IMR-90 (cell line): ENCODE data around the gene OSGEP. TPM values are rescaled to one million over a fixed set of nuclear protein-coding genes. Genes with fewer than 3 reads are reported as not detected.

ENCODE experiments used
- ATAC-seq: fragments of 200-7000 bp; cut with Tn5 transposase; 2 replicates; pipeline ENCODE4 v1.9.1; 2020; ENCODE audit warnings: low read depth, mild to moderate bottlenecking, moderate library complexity
- BruUV-seq: library from RNA; stranded (reverse); fragments of 400-500 nt; replicated peaks from 2 replicates; lab custom pipeline; 2021; lab: Mats Ljungman, UMichigan
- CTCF ChIA-PET: fragments of 300-600 bp; formaldehyde crosslinking; extraction: SDS; loops from one replicate; lab custom pipeline; 2021; ENCODE audit warnings: antibody characterized with exemption; lab: Yijun Ruan, JAX
- POLR2A ChIA-PET: fragments of 300-600 bp; sonication (Branson Sonifier 250); formaldehyde crosslinking; loops from one replicate; lab custom pipeline; 2022; ENCODE audit warnings: antibody characterized with exemption; ENCODE audit not compliant: unreplicated experiment; lab: Charles Lee
- DNase-seq: peaks from one replicate; pipeline ENCODE4 v3.0.0; 2013
- H2AFZ ChIP-seq: replicated peaks from 2 replicates; pipeline ENCODE3; 2013; ENCODE audit warnings: low read length, mild to moderate bottlenecking; ENCODE audit not compliant: poor library complexity
- H2AK5ac ChIP-seq: 2 replicates; pipeline ENCODE4 v1.6.1; 2013; ENCODE audit warnings: low read depth, low read length, inconsistent platforms
- H2AK9ac ChIP-seq: replicated peaks from 2 replicates; pipeline ENCODE3; 2013; ENCODE audit warnings: mild to moderate bottlenecking, low read depth, low read length, moderate library complexity; ENCODE audit not compliant: poor library complexity
- H2BK120ac ChIP-seq: 2 replicates; pipeline ENCODE4 v1.6.1; 2013; ENCODE audit warnings: low read depth, low read length, inconsistent platforms
- H2BK15ac ChIP-seq: 3 replicates; pipeline ENCODE4 v1.6.1; 2013; ENCODE audit warnings: low read depth, low read length, inconsistent platforms
- H2BK20ac ChIP-seq: 2 replicates; pipeline ENCODE4 v1.6.1; 2013; ENCODE audit warnings: low read depth, mild to moderate bottlenecking, inconsistent platforms, low read length, moderate library complexity
- H2BK5ac ChIP-seq: 2 replicates; pipeline ENCODE4 v1.6.1; 2013; ENCODE audit warnings: mild to moderate bottlenecking, low read depth, low read length, inconsistent platforms; ENCODE audit not compliant: poor library complexity, severe bottlenecking
- H3K14ac ChIP-seq: replicated peaks from 2 replicates; pipeline ENCODE4 v1.6.1; 2013; ENCODE audit warnings: low read depth, low read length, inconsistent platforms
- H3K18ac ChIP-seq: 2 replicates; pipeline ENCODE4 v1.6.1; 2013; ENCODE audit warnings: low read depth, low read length, control low read depth
- H3K23ac ChIP-seq: 2 replicates; pipeline ENCODE4 v1.6.1; 2013; ENCODE audit warnings: low read depth, low read length, inconsistent platforms
- H3K27ac ChIP-seq: 2 replicates; pipeline ENCODE4 v1.5.1; 2013; ENCODE audit warnings: mild to moderate bottlenecking, control low read depth, low read length; ENCODE audit not compliant: insufficient read depth
- H3K27me3 ChIP-seq: 2 replicates; pipeline ENCODE4 v1.6.1; 2013; ENCODE audit warnings: low read length; ENCODE audit not compliant: control insufficient read depth, insufficient read depth
- H3K36me3 ChIP-seq: 2 replicates; pipeline ENCODE4 v1.6.1; 2013; ENCODE audit warnings: low read length, mixed read lengths; ENCODE audit not compliant: control insufficient read depth, insufficient read depth
- H3K4ac ChIP-seq: 2 replicates; pipeline ENCODE4 v1.6.1; 2013; ENCODE audit warnings: low read depth, low read length, inconsistent platforms
- H3K4me1 ChIP-seq: 2 replicates; pipeline ENCODE4 v1.6.1; 2013; ENCODE audit warnings: low read length, mixed read lengths; ENCODE audit not compliant: control insufficient read depth, insufficient read depth
- H3K4me2 ChIP-seq: 2 replicates; pipeline ENCODE4 v1.6.1; 2013; ENCODE audit warnings: low read depth, mild to moderate bottlenecking, control low read depth, low read length, moderate library complexity
- H3K4me3 ChIP-seq: 2 replicates; pipeline ENCODE4 v1.5.1; 2013; ENCODE audit warnings: low read depth, mild to moderate bottlenecking, control low read depth, low read length, moderate library complexity; ENCODE audit not compliant: insufficient read depth
- H3K56ac ChIP-seq: 2 replicates; pipeline ENCODE4 v1.6.1; 2013; ENCODE audit warnings: low read length, inconsistent platforms; ENCODE audit not compliant: insufficient read depth; ENCODE audit errors: extremely low read depth
- H3K79me1 ChIP-seq, 2 experiments: 2 replicates each; pipeline ENCODE4 v1.6.1; 2013; ENCODE audit warnings: low read length in 2 of 2, inconsistent platforms in 1 of 2, low read depth in 1 of 2
- H3K9ac ChIP-seq: 2 replicates; pipeline ENCODE4 v1.6.1; 2013; ENCODE audit warnings: low read depth, low read length, control low read depth
- H3K9me1 ChIP-seq: 2 replicates; pipeline ENCODE4 v1.6.1; 2013; ENCODE audit warnings: low read length, inconsistent platforms; ENCODE audit not compliant: insufficient read depth
- H3K9me3 ChIP-seq: 2 replicates; pipeline ENCODE4 v1.6.1; 2013; ENCODE audit warnings: low read length; ENCODE audit not compliant: control insufficient read depth, insufficient read depth
- H4K20me1 ChIP-seq: 2 replicates; pipeline ENCODE4 v1.6.1; 2013; ENCODE audit warnings: low read length, inconsistent platforms; ENCODE audit not compliant: insufficient read depth
- H4K5ac ChIP-seq: 2 replicates; pipeline ENCODE4 v1.6.1; 2013; ENCODE audit warnings: mild to moderate bottlenecking, low read depth, low read length, control low read depth
- H4K8ac ChIP-seq, 2 experiments: 2 replicates each; pipeline ENCODE4 v1.6.1; 2013; ENCODE audit warnings: low read depth in 2 of 2, low read length in 2 of 2, control low read depth in 1 of 2, inconsistent platforms in 1 of 2
- H4K91ac ChIP-seq: 2 replicates; pipeline ENCODE4 v1.6.1; 2013; ENCODE audit warnings: low read depth, low read length, inconsistent platforms; ENCODE audit not compliant: insufficient read depth
- BHLHE40 ChIP-seq: fragments of 150-350 bp; IDR thresholded peaks from 2 replicates; pipeline ENCODE4 v1.6.1; 2016; ENCODE audit warnings: mild to moderate bottlenecking, low read depth, low read length
- CHD1 ChIP-seq: IDR thresholded peaks from 2 replicates; pipeline ENCODE4 v1.6.1; 2012; ENCODE audit warnings: low read depth, low read length, improper control_type of control experiment
- CTCF ChIP-seq: conservative IDR thresholded peaks from 2 replicates; pipeline ENCODE4 v1.5.1; 2012; ENCODE audit warnings: mild to moderate bottlenecking, low read depth, low read length, improper control_type of control experiment
- ELK1 ChIP-seq: fragments of 150-350 bp; IDR thresholded peaks from 2 replicates; pipeline ENCODE4 v1.6.1; 2016; ENCODE audit warnings: low read depth, mild to moderate bottlenecking, low read length, moderate library complexity, borderline replicate concordance
- FOS ChIP-seq: fragments of 150-350 bp; IDR thresholded peaks from 2 replicates; pipeline ENCODE4 v1.6.1; 2016; ENCODE audit warnings: low read depth, low read length
- MAFK ChIP-seq: IDR thresholded peaks from 2 replicates; pipeline ENCODE4 v1.6.1; 2012; ENCODE audit warnings: low read depth, low read length, improper control_type of control experiment
- MAZ ChIP-seq: IDR thresholded peaks from 2 replicates; pipeline ENCODE4 v1.6.1; 2012; ENCODE audit warnings: low read depth, mild to moderate bottlenecking, low read length, improper control_type of control experiment, moderate library complexity, borderline replicate concordance
- MXI1 ChIP-seq: IDR thresholded peaks from 2 replicates; pipeline ENCODE4 v1.6.1; 2012; ENCODE audit warnings: low read depth, mild to moderate bottlenecking, low read length, moderate library complexity, borderline replicate concordance
- NFE2L2 ChIP-seq: fragments of 150-350 bp; IDR thresholded peaks from 2 replicates; pipeline ENCODE4 v1.6.1; 2016; ENCODE audit warnings: low read depth, mild to moderate bottlenecking, low read length
- POLR2A ChIP-seq: IDR thresholded peaks from 2 replicates; pipeline ENCODE4 v1.6.1; 2012; ENCODE audit warnings: mild to moderate bottlenecking, low read depth, low read length
- RCOR1 ChIP-seq: IDR thresholded peaks from 2 replicates; pipeline ENCODE4 v1.6.1; 2012; ENCODE audit warnings: mild to moderate bottlenecking, low read length, improper control_type of control experiment; ENCODE audit not compliant: insufficient replicate concordance
- RFX5 ChIP-seq: IDR thresholded peaks from 2 replicates; pipeline ENCODE4 v1.8.0; 2012; ENCODE audit warnings: low read depth, mild to moderate bottlenecking, low read length, moderate library complexity
- WGBS, 2 experiments: methylation state at CpG; one replicate each; pipeline versions ENCODE4 v1.1.5 to v1.1.7; 2013; ENCODE audit warnings: missing lambda C conversion rate in 2 of 2; ENCODE audit not compliant: insufficient read length in 1 of 2; ENCODE audit errors: extremely low coverage in 2 of 2; 5-methylcytosine and 5-hydroxymethylcytosine counted together
- dilution Hi-C: fragments of 300-500 bp; cut with HindIII; formaldehyde crosslinking; loops from one replicate; pipeline ENCODE4 v1.14.3; 2018; ENCODE audit warnings: low sequenced_read_pairs; ENCODE audit not compliant: unreplicated experiment
- in situ Hi-C: fragments of 300-500 bp; cut with MboI; formaldehyde crosslinking; loops from 3 replicates; pipeline ENCODE4 v1.14.3; 2019; ENCODE audit warnings: low sequenced_read_pairs, inconsistent platforms, mixed read lengths
- intact Hi-C: fragments of 100-400 bp; cut with micrococcal nuclease; formaldehyde crosslinking; loops from 2 replicates; pipeline ENCODE4 v1.10.0; 2022
- polyA plus RNA-seq, 3 experiments: library from polyadenylated mRNA; depleted of rRNA; stranded (reverse); fragments of >200 nt; gene quantifications; 2 replicates each; pipeline ENCODE4 v1.2.3, GENCODE V29; 2012; ENCODE audit warnings: low replicate concordance in 1 of 3
- total RNA-seq: library from RNA; depleted of rRNA; stranded (reverse); fragments of >200 nt; gene quantifications from 2 replicates; pipeline ENCODE4 v1.2.3, GENCODE V29; 2012

The OSGEP gene
- total and polyA plus RNA-seq, 2 of the 4 experiments (the other 2 are of a cell fraction), result 24.7 to 32.4 TPM

GRCh38 chr14:20490563-20490962 is 36.0 kb upstream of the OSGEP start:
- H4K8ac ChIP-seq, result no peak overlapping the region
- H3K36me3 ChIP-seq, result no peaks in the 10 kb centered on the region
- no peak overlapping the region for H4K5ac ChIP-seq
- H3K23ac ChIP-seq, result no peak overlapping the region
- no peak overlapping the region for H2BK5ac ChIP-seq
- H3K9me1 ChIP-seq, result no peaks in the 10 kb centered on the region
- dilution Hi-C loops (no loop called here), intact Hi-C loops (no loop called here), in situ Hi-C loops (no loop called here)
- H3K27ac ChIP-seq, result no peak overlapping the region
- H2BK120ac ChIP-seq, result no peak overlapping the region
- TF ChIP-seq RCOR1 (no peak), MAFK (no peak), CTCF (no peak), FOS (no peak), CHD1 (no peak), POLR2A (no peak), BHLHE40 (no peak), MXI1 (no peak), NFE2L2 (no peak), MAZ (no peak), ELK1 (no peak), RFX5 (no peak)
- H2AK9ac ChIP-seq, result no peak overlapping the region
- no peak overlapping the region for H3K18ac ChIP-seq
- H3K9me3 ChIP-seq, result no peaks in the 10 kb centered on the region
- no peaks in the 10 kb centered on the region for H3K79me1 ChIP-seq
- H3K4ac ChIP-seq, result no peak overlapping the region
- no peaks in the 10 kb centered on the region; the same call in none of the 2 replicates for H3K27me3 ChIP-seq
- no TSS peak for BruUV-seq
- peak overlapping the region; percentile 24 for H2AFZ ChIP-seq
- H3K4me1 ChIP-seq, result no peaks in the 10 kb centered on the region; the same call in 1 of the 2 replicates
- H2BK15ac ChIP-seq, result no peak overlapping the region
- no peak overlapping the region for H3K4me3 ChIP-seq
- H4K91ac ChIP-seq, result no peak overlapping the region
- DNase-seq (no peak), ATAC-seq (no peak)
- ChIA-PET CTCF (no interaction called here), POLR2A (no interaction called here)
- no peak overlapping the region for H3K56ac ChIP-seq
- no peak overlapping the region for H2AK5ac ChIP-seq
- H3K14ac ChIP-seq, result no peak overlapping the region
- no CpG with 5 or more reads among the region's 6 CpGs for WGBS, 2 experiments
- no peak overlapping the region for H2BK20ac ChIP-seq
- no peak overlapping the region for H3K4me2 ChIP-seq
- no peak overlapping the region for H3K9ac ChIP-seq
- no peaks in the 10 kb centered on the region for H4K20me1 ChIP-seq
